Mucosa of rectum (tissue), 2 donors: ENCODE data around the gene TSC2.

Source experiments
- H3K27ac ChIP-seq, 2 donors: one replicate each; pipeline ENCODE4 v1.7.0; 2013; ENCODE audit warnings: inconsistent platforms in 2 of 2, low read depth in 2 of 2, low read length in 2 of 2
- H3K27me3 ChIP-seq, 2 donors: one replicate each; pipeline ENCODE4 v1.7.0; 2013; ENCODE audit warnings: low read length in 2 of 2; ENCODE audit not compliant: control insufficient read depth in 2 of 2, insufficient read depth in 2 of 2
- H3K36me3 ChIP-seq, 2 donors: one replicate each; pipeline ENCODE4 v1.7.0; 2013; ENCODE audit warnings: low read length in 2 of 2; ENCODE audit not compliant: control insufficient read depth in 2 of 2, insufficient read depth in 2 of 2
- H3K4me1 ChIP-seq, 2 donors: one replicate each; pipeline ENCODE4 v1.7.0; 2013; ENCODE audit warnings: low read length in 2 of 2, mild to moderate bottlenecking in 1 of 2; ENCODE audit not compliant: control insufficient read depth in 2 of 2, insufficient read depth in 2 of 2
- H3K4me3 ChIP-seq, 2 donors: one replicate each; pipeline ENCODE4 v1.7.0; 2013; ENCODE audit warnings: low read length in 2 of 2
- H3K9ac ChIP-seq, 2 donors: one replicate each; pipeline ENCODE4 v1.7.0; 2013; ENCODE audit warnings: low read length in 2 of 2, low read depth in 1 of 2, mild to moderate bottlenecking in 1 of 2
- H3K9me3 ChIP-seq, 2 donors: one replicate each; pipeline ENCODE4 v1.7.0; 2013; ENCODE audit warnings: low read length in 2 of 2; ENCODE audit not compliant: control insufficient read depth in 2 of 2
- donor health status: healthy.
- donor health status: Normal muscosa, but diverticular disease.

The TSC2 gene

DNA sequence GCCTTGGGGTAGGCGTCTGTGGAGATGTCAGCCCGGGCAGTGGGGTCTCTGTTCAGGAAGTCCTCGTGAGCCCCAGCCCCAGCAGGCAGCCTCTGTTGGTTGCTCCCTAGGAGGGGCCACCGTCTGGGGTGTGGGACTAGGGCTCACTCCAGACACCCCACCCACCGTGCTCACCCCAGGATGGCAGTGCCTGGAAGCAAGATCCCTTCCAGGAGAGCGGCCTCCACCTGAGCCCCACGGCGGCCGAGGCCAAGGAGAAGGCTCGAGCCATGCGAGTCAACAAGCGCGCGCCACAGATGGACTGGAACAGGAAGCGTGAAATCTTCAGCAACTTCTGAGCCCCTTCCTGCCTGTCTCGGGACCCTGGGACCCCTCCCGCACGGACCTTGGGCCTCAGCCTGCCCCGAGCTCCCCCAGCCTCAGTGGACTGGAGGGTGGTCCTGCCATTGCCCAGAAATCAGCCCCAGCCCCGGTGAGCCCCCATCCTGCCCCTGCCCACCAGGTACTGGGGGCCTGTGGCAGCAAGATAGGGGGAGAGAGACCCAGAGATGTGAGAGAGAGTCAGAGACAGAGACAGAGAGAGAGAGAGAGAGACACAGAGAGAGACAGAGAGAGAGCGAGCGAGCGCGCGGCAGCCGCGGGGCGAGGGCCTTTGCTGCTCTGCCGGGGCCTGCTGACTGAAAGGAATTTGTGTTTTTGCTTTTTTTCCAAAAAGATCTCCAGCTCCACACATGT lies 10.0 kb upstream of the TSC2 start:
- Histone ChIP-seq H3K4me3 (no peak overlapping the region), H3K9me3 (no peaks in the 10 kb centered on the region), H3K27ac (peak overlapping the region; percentile 75 to 81), H3K9ac (peak overlapping the region in 1 of 2 donors; percentile 51), H3K27me3 (no peaks in the 10 kb centered on the region), H3K4me1 (peaks cover 59 to 67% of the 10 kb centered on the region in 2 donors), H3K36me3 (peaks cover 3 to 6% of the 10 kb centered on the region in 2 donors)

DNA sequence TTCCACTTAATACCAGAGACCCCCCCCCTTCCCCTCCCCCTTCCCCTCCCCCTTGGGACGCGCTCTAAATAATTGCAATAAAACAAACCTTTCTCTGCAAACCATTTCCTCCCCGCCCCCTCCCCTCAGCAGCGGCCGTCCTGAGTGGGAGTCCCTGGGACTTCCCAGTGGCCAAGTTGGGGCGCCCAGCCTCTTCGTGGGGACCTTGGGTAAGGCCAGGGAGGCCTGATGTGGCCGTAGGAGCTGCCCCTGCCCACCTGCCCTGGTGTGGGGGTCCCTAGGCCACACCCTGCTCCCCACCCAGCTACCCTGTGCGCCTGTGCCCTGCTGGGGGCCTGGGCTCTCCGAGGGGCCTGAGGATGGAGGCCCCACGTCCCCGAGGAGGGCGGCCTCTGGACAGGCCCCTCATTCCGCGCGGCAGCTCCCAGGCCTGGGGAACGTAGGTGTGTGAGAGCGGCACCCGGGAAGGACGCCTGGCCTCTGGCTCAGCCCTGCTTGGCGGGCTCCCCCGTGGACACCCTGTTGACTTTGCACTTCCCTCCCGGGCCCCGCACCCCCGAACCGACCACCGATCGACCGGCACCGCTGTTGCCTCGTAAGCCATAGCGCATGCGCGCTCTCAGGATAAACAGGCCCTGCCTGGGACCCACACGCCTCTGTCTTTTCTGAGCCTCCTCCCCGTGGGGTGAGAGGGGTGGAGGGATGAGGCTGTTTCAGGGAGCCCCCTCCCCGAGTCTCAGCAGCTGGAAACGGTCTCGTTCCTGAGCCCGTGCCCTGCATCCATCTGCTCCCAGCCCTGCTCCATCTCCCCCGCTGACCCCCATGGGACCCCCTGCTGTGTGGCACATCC lies 9.2 kb upstream of the TSC2 start:
- Histone ChIP-seq H3K4me1 (peaks cover 64 to 72% of the 10 kb centered on the region in 2 donors), H3K9ac (peak overlapping the region in 1 of 2 donors; percentile 57), H3K27ac (peak overlapping the region; percentile 84 to 85), H3K27me3 (no peaks in the 10 kb centered on the region), H3K36me3 (peaks cover 3 to 6% of the 10 kb centered on the region in 2 donors), H3K4me3 (peak overlapping the region in 1 of 2 donors; percentile 35), H3K9me3 (no peaks in the 10 kb centered on the region)

DNA sequence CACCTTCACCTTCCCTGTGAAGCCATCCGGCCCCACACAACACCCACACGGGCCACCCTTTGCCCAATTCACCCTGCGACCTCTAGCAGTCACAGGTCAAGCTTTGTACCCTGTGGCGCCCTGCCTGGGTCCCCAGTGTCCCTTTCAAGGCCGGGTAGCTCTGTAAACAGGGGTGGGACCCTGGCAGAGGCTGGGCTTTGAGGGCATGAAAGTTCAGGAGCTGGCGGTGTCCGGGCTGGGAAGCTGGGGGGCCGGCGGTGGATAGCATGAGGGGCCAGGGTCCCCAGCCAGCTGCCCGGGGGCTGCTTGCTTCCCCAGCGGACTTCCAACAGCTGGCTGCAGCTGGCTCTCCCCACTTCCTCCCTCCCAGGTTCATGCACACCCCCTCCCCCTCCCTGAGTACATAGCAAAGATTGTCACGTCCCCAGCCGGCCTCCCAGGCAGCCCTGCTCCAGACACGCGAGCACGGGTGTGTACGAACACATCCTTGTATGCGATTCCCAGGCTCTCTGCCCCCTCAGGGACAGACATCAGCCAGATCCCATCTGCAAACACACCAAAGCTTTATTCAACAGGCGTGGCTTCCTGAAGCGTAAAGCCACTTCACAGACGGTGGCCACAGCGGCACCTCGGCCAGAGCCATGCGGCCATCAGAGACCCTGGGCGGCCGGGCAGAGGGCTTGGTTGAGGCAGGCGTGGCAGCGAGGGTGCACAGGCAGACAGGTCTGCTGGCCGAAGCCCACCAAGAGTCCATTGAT lies 8.3 kb upstream of the TSC2 start:
- peak overlapping the region in 1 of 2 donors; percentile 57 for H3K9ac ChIP-seq
- no peaks in the 10 kb centered on the region for H3K9me3 ChIP-seq
- peaks cover 3 to 6% of the 10 kb centered on the region in 2 donors for H3K36me3 ChIP-seq
- peak overlapping the region in 1 of 2 donors; percentile 35 for H3K4me3 ChIP-seq
- no peaks in the 10 kb centered on the region for H3K27me3 ChIP-seq
- peaks cover 72 to 75% of the 10 kb centered on the region in 2 donors for H3K4me1 ChIP-seq
- H3K27ac ChIP-seq = peak overlapping the region; percentile 84 to 85

DNA sequence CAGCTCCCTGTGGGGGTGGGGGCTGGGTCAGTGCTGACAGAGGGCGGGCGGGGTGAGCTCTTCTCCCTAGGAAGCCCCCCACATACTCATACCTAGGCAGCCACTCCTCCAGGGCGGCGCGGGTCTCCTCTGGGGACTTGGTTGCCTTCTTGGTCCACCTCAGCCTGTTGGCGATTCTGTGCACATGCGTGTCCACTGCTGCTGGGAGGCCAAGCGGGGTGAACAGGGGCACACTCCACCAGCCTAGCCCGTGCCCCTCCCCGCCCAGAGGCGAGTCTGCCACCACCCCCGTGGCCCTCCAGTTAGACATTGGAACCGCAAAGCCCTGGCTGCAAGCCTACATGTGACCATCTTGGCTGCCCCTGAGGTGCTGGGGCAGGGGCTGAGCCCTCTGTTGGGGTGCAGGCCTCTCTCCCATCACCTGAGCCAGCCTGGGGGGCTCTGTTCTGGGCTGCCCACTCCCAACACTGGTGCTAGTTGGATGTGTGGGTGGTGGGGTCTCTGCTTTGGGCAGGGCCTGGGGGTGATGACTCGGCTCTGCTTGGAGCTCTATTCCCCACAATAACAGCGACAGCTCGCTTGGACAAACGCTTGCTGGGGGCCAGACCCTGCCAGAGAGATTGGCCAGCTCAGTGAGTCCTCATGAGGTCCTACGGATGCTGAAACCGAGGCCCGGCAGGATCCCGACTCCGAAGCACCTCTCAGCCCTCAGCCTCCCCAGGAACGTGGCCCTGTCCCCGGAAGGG lies 7.6 kb upstream of the TSC2 start:
- Histone ChIP-seq H3K27me3 (no peaks in the 10 kb centered on the region), H3K4me3 (no peak overlapping the region), H3K4me1 (peaks cover 67 to 74% of the 10 kb centered on the region in 2 donors), H3K9ac (peak overlapping the region in 1 of 2 donors; percentile 57), H3K9me3 (no peaks in the 10 kb centered on the region), H3K27ac (peak overlapping the region; percentile 84 to 85), H3K36me3 (peaks cover 3 to 6% of the 10 kb centered on the region in 2 donors)

DNA sequence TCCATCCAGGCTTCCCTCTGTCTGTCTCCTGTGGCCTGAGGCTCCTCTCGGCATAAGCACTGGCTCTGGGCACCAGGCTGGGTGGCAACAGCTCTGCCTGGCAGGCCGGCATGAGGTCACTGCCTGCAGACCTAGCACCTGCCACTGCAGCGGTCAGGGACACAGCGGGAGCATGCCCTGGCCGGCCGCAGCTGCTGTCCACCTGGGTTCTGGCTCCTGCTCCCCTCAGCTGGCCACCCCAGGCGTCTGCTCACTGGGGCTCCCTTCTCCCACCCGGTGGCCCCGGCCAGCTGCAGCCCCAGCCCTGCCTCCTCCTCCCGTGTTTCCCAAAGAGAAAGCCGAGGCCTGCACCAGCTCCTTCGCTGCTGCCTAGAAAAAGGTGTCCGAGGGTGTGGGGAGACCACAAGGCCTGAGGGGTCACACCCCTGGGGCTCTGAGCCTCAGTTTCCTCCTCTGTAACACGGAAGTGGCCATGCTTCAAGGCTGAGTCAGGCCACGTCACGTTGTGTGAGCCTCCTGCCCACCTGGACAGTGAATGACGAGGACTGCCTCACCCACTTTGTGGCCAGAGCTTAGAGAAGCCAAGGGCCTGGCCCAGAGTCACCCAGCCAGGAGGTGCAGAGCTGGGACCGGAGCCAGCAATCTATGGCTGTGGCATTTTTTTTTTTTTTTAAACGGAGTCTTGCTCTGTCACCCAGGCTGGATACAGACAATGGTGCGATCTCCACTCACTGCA lies 6.8 kb upstream of the TSC2 start:
- Histone ChIP-seq H3K27ac (peak overlapping the region; percentile 84 to 85), H3K36me3 (peaks cover 3 to 6% of the 10 kb centered on the region in 2 donors), H3K4me3 (no peak overlapping the region), H3K4me1 (peaks cover 61 to 73% of the 10 kb centered on the region in 2 donors), H3K27me3 (no peaks in the 10 kb centered on the region), H3K9me3 (no peaks in the 10 kb centered on the region), H3K9ac (peak overlapping the region in 1 of 2 donors; percentile 37)

DNA sequence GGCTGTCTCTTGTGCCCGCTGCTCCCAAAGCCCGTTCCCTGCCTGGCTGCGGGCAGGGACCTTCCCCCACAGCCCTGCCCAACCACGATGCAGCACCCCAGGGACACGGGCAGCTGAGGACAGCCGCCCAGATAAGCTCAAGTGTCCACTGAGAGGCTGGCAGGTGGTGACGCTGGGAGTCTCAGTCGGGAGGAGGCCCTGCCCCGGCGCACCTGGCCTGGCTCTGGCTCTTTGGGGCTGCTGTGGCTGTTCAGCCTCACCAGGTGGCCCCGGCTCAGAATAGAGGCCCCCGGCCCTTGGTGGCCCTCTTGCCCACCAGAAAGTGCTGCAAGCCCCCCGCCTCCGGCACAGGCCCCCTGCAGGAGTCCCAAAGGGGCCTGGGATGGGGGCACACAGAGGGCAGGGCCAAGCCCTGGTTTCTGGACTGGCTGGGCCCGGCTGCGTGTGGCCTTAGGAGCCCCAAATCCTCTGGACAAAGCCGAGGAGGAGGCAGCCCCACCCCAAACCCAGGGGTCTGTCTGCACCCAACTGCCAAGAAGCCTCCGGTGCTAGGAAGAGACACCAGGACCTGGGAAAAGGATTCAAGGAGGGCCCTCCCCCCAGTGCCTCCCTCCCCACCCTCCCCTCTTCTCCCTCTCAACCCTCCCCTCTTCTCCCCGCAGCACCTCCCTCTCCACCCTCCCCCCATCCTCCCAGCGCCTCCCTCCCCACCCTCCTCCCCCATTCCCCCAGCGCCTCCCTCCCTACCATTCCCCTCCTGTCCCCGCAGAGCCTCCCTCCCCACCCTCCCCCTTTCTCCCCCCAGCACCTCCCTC lies 5.4 kb upstream of the TSC2 start:
- H3K27ac ChIP-seq = peak overlapping the region; percentile 87 to 90
- no peak overlapping the region for H3K4me3 ChIP-seq
- peak overlapping the region in 1 of 2 donors; percentile 61 for H3K9ac ChIP-seq
- peaks cover 0 to 1% of the 10 kb centered on the region in 2 donors for H3K36me3 ChIP-seq
- H3K9me3 ChIP-seq = no peaks in the 10 kb centered on the region
- no peaks in the 10 kb centered on the region for H3K27me3 ChIP-seq
- peaks cover 62 to 79% of the 10 kb centered on the region in 2 donors for H3K4me1 ChIP-seq

DNA sequence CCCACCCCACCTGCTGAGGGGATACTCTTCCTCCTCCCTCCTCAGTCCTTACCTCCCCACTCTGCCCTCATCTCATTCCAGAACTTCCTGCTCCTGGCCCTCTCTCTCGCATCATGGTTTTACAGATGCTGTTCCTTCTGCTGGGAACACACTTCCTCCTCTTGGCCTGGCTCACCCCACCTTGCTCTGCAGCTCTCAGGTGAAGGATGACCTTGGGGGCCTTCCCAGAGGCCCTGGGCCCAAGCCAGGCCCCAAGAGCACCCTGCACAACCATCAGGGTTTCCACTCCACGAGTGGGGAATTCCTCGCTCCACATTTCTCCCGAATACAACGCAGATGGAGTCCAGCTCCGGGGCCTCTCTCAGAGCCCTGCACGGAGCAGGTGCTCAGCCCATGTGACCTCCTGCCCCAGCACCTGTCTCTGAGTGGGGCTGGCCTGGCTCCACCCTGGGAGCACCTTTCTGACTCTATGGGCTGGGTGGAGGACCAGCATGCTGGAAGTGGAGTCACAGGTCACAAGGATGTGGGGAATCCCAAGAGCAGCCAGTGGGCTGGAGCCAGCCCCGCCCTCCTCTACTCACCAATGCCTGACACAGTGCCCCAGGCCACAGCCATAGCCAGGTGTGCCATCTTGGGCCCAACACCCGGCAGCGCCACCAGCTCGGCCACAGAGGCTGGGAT lies 4.7 kb upstream of the TSC2 start:
- peak overlapping the region in 1 of 2 donors; percentile 71 for H3K9ac ChIP-seq

More for the DNA sequence above, 4.7 kb upstream of the TSC2 start:
- H3K36me3 ChIP-seq = no peaks in the 10 kb centered on the region
- no peaks in the 10 kb centered on the region for H3K27me3 ChIP-seq
- peaks cover 59 to 74% of the 10 kb centered on the region in 2 donors for H3K4me1 ChIP-seq
- H3K27ac ChIP-seq = peak overlapping the region; percentile 87 to 90
- H3K4me3 ChIP-seq = peak overlapping the region in 1 of 2 donors; percentile 31
- no peaks in the 10 kb centered on the region for H3K9me3 ChIP-seq
